WTC11 (cell line): ENCODE data around the gene ENTREP1. TPM values are rescaled to one million over a fixed set of nuclear protein-coding genes. Genes with fewer than 3 reads are reported as not detected.

Source experiments
- ATAC-seq: fragments of 200-7000 bp; cut with Tn5 transposase; 2 replicates; pipeline ENCODE4 v1.10.0; 2021; ENCODE audit warnings: mild to moderate bottlenecking, moderate library complexity
- CTCF ChIA-PET: fragments of 300-600 bp; sonication (Branson Sonifier 250); formaldehyde crosslinking; loops from one replicate; lab custom pipeline; 2021; ENCODE audit warnings: antibody characterized with exemption; lab: Charles Lee
- POLR2A ChIA-PET: fragments of 350-600 bp; sonication (Branson Sonifier 250); formaldehyde crosslinking; loops from one replicate; lab custom pipeline; 2021; ENCODE audit warnings: antibody characterized with exemption; lab: Charles Lee
- DNase-seq: peaks from one replicate; pipeline ENCODE4 v3.0.0; 2021; ENCODE audit warnings: low spot score
- H3K27ac Mint-ChIP-seq: 2 replicates; pipeline ENCODE4 v1.8.0; 2021; ENCODE audit warnings: mixed read lengths
- H3K27me3 Mint-ChIP-seq: 2 replicates; pipeline ENCODE4 v1.8.0; 2021; ENCODE audit warnings: low read depth, mild to moderate bottlenecking, moderate library complexity, mixed read lengths
- H3K36me3 Mint-ChIP-seq: 2 replicates; pipeline ENCODE4 v1.8.0; 2021; ENCODE audit warnings: mixed read lengths
- H3K4me1 Mint-ChIP-seq: 2 replicates; pipeline ENCODE4 v1.8.0; 2022; ENCODE audit warnings: mixed read lengths
- H3K4me3 Mint-ChIP-seq: 2 replicates; pipeline ENCODE4 v1.8.0; 2021; ENCODE audit warnings: mild to moderate bottlenecking, moderate library complexity, mixed read lengths
- H3K9me3 Mint-ChIP-seq: 2 replicates; pipeline ENCODE4 v1.8.0; 2021; ENCODE audit warnings: mixed read lengths
- CREM ChIP-seq: sonication (generic); formaldehyde crosslinking; IDR thresholded peaks from 2 replicates; pipeline ENCODE4 v1.8.1; 2022; ENCODE audit warnings: mild to moderate bottlenecking, missing genetic modification reagents, moderate library complexity
- EMX1 ChIP-seq: fragments of 250-450 bp; sonication (Bioruptor Pico); IDR thresholded peaks from 2 replicates; pipeline ENCODE4 v1.8.0; 2021; ENCODE audit warnings: mild to moderate bottlenecking
- HMGA2 ChIP-seq: fragments of 250-450 bp; sonication (Bioruptor Pico); IDR thresholded peaks from 2 replicates; pipeline ENCODE4 v1.4.0; 2021; ENCODE audit warnings: mild to moderate bottlenecking, moderate library complexity
- IRF2 ChIP-seq: sonication (generic); formaldehyde crosslinking; IDR thresholded peaks from 2 replicates; pipeline ENCODE4 v1.8.0; 2022; ENCODE audit warnings: low read depth, missing genetic modification reagents, borderline replicate concordance
- NFATC4 ChIP-seq: fragments of 250-450 bp; sonication (Bioruptor Pico); IDR thresholded peaks from 2 replicates; pipeline ENCODE4 v1.9.0; 2021; ENCODE audit warnings: mild to moderate bottlenecking
- SP1 ChIP-seq: sonication (generic); formaldehyde crosslinking; conservative IDR thresholded peaks from 2 replicates; pipeline ENCODE4 v1.8.1; 2022; ENCODE audit warnings: missing genetic modification reagents
- ZNF263 ChIP-seq: sonication (generic); formaldehyde crosslinking; IDR thresholded peaks from 2 replicates; pipeline ENCODE4 v1.8.1; 2022; ENCODE audit warnings: low read depth, mild to moderate bottlenecking, moderate library complexity, missing genetic modification reagents
- ZNF396 ChIP-seq: fragments of 250-450 bp; sonication (Bioruptor Pico); IDR thresholded peaks from 2 replicates; pipeline ENCODE4 v1.8.0; 2021; ENCODE audit warnings: mild to moderate bottlenecking, moderate library complexity, borderline replicate concordance
- total RNA-seq: library from RNA; stranded (reverse); gene quantifications from 3 replicates; pipeline ENCODE4 v1.2.3, GENCODE V29; 2021
- TF ChIP-seq, protein P1 (sequence below): sonication (generic); formaldehyde crosslinking; IDR thresholded peaks from 2 replicates; pipeline ENCODE4 v1.8.1; 2023; ENCODE audit warnings: mild to moderate bottlenecking, missing genetic modification reagents
- TF ChIP-seq, protein P2 (sequence below): sonication (generic); formaldehyde crosslinking; IDR thresholded peaks from 2 replicates; pipeline ENCODE4 v1.8.0; 2022; ENCODE audit warnings: mild to moderate bottlenecking, missing genetic modification reagents
- TF ChIP-seq, protein P3 (sequence below): sonication (generic); formaldehyde crosslinking; IDR thresholded peaks from 2 replicates; pipeline ENCODE4 v1.8.1; 2023; ENCODE audit warnings: mild to moderate bottlenecking, missing genetic modification reagents
- TF ChIP-seq, protein P4 (sequence below): sonication (generic); formaldehyde crosslinking; IDR thresholded peaks from 2 replicates; pipeline ENCODE4 v1.8.1; 2022; ENCODE audit warnings: mild to moderate bottlenecking, moderate library complexity, missing genetic modification reagents
- TF ChIP-seq, protein P5 (sequence below): sonication (generic); formaldehyde crosslinking; IDR thresholded peaks from 2 replicates; pipeline ENCODE4 v1.8.1; 2022; ENCODE audit warnings: low read depth, mild to moderate bottlenecking, moderate library complexity, missing genetic modification reagents, borderline replicate concordance
- TF ChIP-seq, protein P6 (sequence below): sonication (generic); formaldehyde crosslinking; IDR thresholded peaks from 2 replicates; pipeline ENCODE4 v1.8.1; 2022; ENCODE audit warnings: missing genetic modification reagents, borderline replicate concordance

ENTREP1 gene
- total RNA-seq, 1 experiment from 2014 or later, result 22.4 TPM

DNA sequence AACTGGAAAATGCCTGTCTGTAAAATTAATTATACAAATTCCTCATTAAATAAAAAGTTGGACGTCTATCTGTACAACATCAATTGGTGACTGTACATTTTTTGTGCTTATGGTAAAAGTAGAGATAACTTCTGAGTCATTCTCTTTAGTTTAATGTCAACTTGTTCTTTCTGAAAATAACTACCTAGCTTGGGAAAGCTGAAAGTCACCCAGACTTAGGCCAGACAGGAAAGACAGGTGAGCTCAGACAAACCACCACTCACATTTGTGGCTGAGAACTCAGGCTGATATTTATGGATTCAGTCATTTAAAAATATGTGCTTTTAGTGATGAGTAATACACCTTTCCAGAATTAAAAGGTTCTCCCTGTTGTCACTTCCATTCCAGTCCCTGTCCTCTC lies 31.9 kb upstream of the ENTREP1 start:
- CTCF ChIA-PET, result no interaction called here
- Mint-ChIP-seq H3K36me3 (peaks cover 12% of the 10 kb centered on the region), H3K4me1 (peaks cover 5% of the 10 kb centered on the region), H3K9me3 (peaks cover 22% of the 10 kb centered on the region), H3K27me3 (no peaks in the 10 kb centered on the region), H3K27ac (no peak overlapping the region), H3K4me3 (no peak overlapping the region)
- POLR2A ChIA-PET, result no interaction called here
- ATAC-seq (no peak), DNase-seq (no peak)
- TF ChIP-seq, protein P1, sequence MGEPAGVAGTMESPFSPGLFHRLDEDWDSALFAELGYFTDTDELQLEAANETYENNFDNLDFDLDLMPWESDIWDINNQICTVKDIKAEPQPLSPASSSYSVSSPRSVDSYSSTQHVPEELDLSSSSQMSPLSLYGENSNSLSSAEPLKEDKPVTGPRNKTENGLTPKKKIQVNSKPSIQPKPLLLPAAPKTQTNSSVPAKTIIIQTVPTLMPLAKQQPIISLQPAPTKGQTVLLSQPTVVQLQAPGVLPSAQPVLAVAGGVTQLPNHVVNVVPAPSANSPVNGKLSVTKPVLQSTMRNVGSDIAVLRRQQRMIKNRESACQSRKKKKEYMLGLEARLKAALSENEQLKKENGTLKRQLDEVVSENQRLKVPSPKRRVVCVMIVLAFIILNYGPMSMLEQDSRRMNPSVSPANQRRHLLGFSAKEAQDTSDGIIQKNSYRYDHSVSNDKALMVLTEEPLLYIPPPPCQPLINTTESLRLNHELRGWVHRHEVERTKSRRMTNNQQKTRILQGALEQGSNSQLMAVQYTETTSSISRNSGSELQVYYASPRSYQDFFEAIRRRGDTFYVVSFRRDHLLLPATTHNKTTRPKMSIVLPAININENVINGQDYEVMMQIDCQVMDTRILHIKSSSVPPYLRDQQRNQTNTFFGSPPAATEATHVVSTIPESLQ (CRISPR knock-in tag), result no peak
- TF ChIP-seq IRF2 (CRISPR knock-in tag) (no peak), ZNF263 (CRISPR knock-in tag) (no peak), NFATC4 (CRISPR knock-in tag) (no peak), ZNF396 (CRISPR knock-in tag) (no peak), HMGA2 (CRISPR knock-in tag) (no peak), SP1 (CRISPR knock-in tag) (no peak), CREM (CRISPR knock-in tag) (no peak)
- TF ChIP-seq, protein P2, sequence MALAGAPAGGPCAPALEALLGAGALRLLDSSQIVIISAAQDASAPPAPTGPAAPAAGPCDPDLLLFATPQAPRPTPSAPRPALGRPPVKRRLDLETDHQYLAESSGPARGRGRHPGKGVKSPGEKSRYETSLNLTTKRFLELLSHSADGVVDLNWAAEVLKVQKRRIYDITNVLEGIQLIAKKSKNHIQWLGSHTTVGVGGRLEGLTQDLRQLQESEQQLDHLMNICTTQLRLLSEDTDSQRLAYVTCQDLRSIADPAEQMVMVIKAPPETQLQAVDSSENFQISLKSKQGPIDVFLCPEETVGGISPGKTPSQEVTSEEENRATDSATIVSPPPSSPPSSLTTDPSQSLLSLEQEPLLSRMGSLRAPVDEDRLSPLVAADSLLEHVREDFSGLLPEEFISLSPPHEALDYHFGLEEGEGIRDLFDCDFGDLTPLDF (CRISPR knock-in tag), result no peak
- TF ChIP-seq, protein P3, sequence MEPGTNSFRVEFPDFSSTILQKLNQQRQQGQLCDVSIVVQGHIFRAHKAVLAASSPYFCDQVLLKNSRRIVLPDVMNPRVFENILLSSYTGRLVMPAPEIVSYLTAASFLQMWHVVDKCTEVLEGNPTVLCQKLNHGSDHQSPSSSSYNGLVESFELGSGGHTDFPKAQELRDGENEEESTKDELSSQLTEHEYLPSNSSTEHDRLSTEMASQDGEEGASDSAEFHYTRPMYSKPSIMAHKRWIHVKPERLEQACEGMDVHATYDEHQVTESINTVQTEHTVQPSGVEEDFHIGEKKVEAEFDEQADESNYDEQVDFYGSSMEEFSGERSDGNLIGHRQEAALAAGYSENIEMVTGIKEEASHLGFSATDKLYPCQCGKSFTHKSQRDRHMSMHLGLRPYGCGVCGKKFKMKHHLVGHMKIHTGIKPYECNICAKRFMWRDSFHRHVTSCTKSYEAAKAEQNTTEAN, result no peak
- TF ChIP-seq, protein P4, sequence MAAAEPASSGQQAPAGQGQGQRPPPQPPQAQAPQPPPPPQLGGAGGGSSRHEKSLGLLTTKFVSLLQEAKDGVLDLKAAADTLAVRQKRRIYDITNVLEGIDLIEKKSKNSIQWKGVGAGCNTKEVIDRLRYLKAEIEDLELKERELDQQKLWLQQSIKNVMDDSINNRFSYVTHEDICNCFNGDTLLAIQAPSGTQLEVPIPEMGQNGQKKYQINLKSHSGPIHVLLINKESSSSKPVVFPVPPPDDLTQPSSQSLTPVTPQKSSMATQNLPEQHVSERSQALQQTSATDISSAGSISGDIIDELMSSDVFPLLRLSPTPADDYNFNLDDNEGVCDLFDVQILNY (CRISPR knock-in tag), result no peak
- TF ChIP-seq, protein P5, sequence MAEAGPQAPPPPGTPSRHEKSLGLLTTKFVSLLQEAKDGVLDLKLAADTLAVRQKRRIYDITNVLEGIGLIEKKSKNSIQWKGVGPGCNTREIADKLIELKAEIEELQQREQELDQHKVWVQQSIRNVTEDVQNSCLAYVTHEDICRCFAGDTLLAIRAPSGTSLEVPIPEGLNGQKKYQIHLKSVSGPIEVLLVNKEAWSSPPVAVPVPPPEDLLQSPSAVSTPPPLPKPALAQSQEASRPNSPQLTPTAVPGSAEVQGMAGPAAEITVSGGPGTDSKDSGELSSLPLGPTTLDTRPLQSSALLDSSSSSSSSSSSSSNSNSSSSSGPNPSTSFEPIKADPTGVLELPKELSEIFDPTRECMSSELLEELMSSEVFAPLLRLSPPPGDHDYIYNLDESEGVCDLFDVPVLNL (CRISPR knock-in tag), result no peak

DNA sequence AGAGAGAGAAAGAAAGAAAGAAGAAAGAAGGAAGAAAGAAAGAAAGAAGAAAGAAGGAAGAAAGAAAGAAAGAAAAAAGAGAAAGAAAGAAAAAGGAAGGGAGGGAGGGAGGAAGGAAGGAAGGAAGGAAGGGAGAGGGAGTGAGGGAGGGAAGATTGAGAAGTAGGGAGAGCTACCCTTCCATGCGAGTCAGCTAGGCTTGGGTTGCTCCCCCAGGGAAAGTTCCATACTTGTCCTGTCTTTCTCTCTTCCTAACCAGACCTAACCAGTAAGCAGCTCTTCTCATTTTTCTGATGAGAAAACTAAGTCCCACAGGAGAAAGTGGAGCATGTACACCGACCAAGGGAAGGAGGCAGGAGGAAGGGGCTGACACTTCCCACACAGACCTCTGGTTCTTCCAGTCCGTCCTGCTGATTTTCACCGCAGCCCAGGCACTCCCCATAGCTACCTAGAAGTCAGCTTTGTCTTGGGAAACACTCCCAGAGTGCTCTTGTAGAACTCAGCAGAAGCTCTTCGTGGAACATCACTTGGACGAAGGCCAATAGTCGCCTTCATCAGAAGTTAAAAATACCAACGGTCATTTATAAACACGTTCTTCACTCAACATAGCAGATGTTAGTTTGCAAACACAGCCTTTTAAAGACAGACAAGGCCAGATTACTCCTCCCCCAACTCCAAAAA lies 29.0 kb upstream of the ENTREP1 start:
- Mint-ChIP-seq H3K4me1 (peaks cover 4% of the 10 kb centered on the region; the same call in 1 of the 2 replicates), H3K27me3 (no peaks in the 10 kb centered on the region), H3K4me3 (no peak overlapping the region), H3K27ac (no peak overlapping the region), H3K36me3 (no peaks in the 10 kb centered on the region; the same call in 1 of the 2 replicates), H3K9me3 (peaks cover 14% of the 10 kb centered on the region)
- CTCF ChIA-PET, result no interaction called here
- TF ChIP-seq, protein P6, sequence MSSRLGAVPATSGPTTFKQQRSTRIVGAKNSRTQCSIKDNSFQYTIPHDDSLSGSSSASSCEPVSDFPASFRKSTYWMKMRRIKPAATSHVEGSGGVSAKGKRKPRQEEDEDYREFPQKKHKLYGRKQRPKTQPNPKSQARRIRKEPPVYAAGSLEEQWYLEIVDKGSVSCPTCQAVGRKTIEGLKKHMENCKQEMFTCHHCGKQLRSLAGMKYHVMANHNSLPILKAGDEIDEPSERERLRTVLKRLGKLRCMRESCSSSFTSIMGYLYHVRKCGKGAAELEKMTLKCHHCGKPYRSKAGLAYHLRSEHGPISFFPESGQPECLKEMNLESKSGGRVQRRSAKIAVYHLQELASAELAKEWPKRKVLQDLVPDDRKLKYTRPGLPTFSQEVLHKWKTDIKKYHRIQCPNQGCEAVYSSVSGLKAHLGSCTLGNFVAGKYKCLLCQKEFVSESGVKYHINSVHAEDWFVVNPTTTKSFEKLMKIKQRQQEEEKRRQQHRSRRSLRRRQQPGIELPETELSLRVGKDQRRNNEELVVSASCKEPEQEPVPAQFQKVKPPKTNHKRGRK (CRISPR knock-in tag), result 0 out of 2 replicates have a peak, but pooled peaks have one; percentile 29
- TF ChIP-seq EMX1 (CRISPR knock-in tag), result no peak
- ATAC-seq (no peak), DNase-seq (no peak)
- POLR2A ChIA-PET, result no interaction called here
